H9 (cell line): ENCODE results near the gene CALN1. TPM values are rescaled to one million over a fixed set of nuclear protein-coding genes. Genes with fewer than 3 reads are reported as not detected.

Source experiments
- DNase-seq: peaks from one replicate; pipeline ENCODE4 v3.0.0-alpha.2; 2017
- H2AFZ ChIP-seq: one replicate; pipeline ENCODE4 v1.6.1; 2013; ENCODE audit warnings: mild to moderate bottlenecking, low read length, control low read depth, moderate library complexity
- H2AK5ac ChIP-seq: 2 replicates; pipeline ENCODE4 v1.6.1; 2013; ENCODE audit warnings: low read length, control low read depth, mixed read lengths; ENCODE audit not compliant: insufficient read length
- H2BK120ac ChIP-seq: one replicate; pipeline ENCODE4 v1.6.1; 2013; ENCODE audit warnings: low read depth, mild to moderate bottlenecking, low read length, control low read depth, inconsistent platforms; ENCODE audit not compliant: poor library complexity, severe bottlenecking
- H2BK12ac ChIP-seq: 2 replicates; pipeline ENCODE4 v1.6.1; 2013; ENCODE audit warnings: low read length, control low read depth, mixed read lengths, low read depth; ENCODE audit not compliant: insufficient read length
- H2BK15ac ChIP-seq: 2 replicates; pipeline ENCODE4 v1.6.1; 2013; ENCODE audit warnings: low read depth, low read length, control low read depth
- H2BK20ac ChIP-seq: one replicate; pipeline ENCODE4 v1.6.1; 2013; ENCODE audit warnings: low read depth, mild to moderate bottlenecking, low read length, control low read depth, inconsistent platforms; ENCODE audit not compliant: poor library complexity, severe bottlenecking
- H2BK5ac ChIP-seq: 2 replicates; pipeline ENCODE4 v1.6.1; 2013; ENCODE audit warnings: low read length, control low read depth, mixed read lengths; ENCODE audit not compliant: insufficient read length
- H3K14ac ChIP-seq: 2 replicates; pipeline ENCODE4 v1.6.1; 2013; ENCODE audit warnings: low read length, control low read depth; ENCODE audit not compliant: insufficient read depth
- H3K18ac ChIP-seq: 2 replicates; pipeline ENCODE4 v1.6.1; 2013; ENCODE audit warnings: low read depth, mild to moderate bottlenecking, mixed read lengths, low read length, control low read depth; ENCODE audit not compliant: insufficient read length
- H3K23ac ChIP-seq: 2 replicates; pipeline ENCODE4 v1.6.1; 2013; ENCODE audit warnings: low read length, control low read depth, mixed read lengths, low read depth; ENCODE audit not compliant: insufficient read length
- H3K23me2 ChIP-seq: 2 replicates; pipeline ENCODE4 v1.6.1; 2013; ENCODE audit warnings: low read depth, mild to moderate bottlenecking, mixed read lengths, low read length, control low read depth; ENCODE audit not compliant: insufficient read length, poor library complexity, severe bottlenecking
- H3K27ac ChIP-seq: 2 replicates; pipeline ENCODE4 v1.5.1; 2013; ENCODE audit warnings: low read length, control low read depth, mixed read lengths, low read depth; ENCODE audit not compliant: insufficient read length
- H3K27me3 ChIP-seq: 2 replicates; pipeline ENCODE4 v1.6.1; 2013; ENCODE audit warnings: low read length, control low read depth, inconsistent platforms; ENCODE audit not compliant: insufficient read depth
- H3K4ac ChIP-seq: 2 replicates; pipeline ENCODE4 v1.6.1; 2013; ENCODE audit warnings: low read depth, mild to moderate bottlenecking, control low read depth, inconsistent platforms, low read length, moderate library complexity
- H3K4me1 ChIP-seq: 2 replicates; pipeline ENCODE4 v1.6.1; 2013; ENCODE audit warnings: low read length, control low read depth, inconsistent platforms; ENCODE audit not compliant: insufficient read depth
- H3K4me2 ChIP-seq: 2 replicates; pipeline ENCODE4 v1.6.1; 2013; ENCODE audit warnings: low read length, control low read depth, mixed read lengths; ENCODE audit not compliant: insufficient read length, insufficient read depth
- H3K56ac ChIP-seq: 2 replicates; pipeline ENCODE4 v1.6.1; 2013; ENCODE audit warnings: low read depth, mild to moderate bottlenecking, mixed read lengths, low read length, control low read depth; ENCODE audit not compliant: insufficient read length
- H3K79me1 ChIP-seq: 2 replicates; pipeline ENCODE4 v1.6.1; 2013; ENCODE audit warnings: low read depth, mild to moderate bottlenecking, moderate library complexity, low read length, control low read depth, inconsistent platforms; ENCODE audit not compliant: insufficient read depth, poor library complexity, severe bottlenecking
- H3K79me2 ChIP-seq: 2 replicates; pipeline ENCODE4 v1.6.1; 2013; ENCODE audit warnings: low read length, control low read depth, inconsistent platforms; ENCODE audit not compliant: insufficient read depth
- H3K9ac ChIP-seq: 2 replicates; pipeline ENCODE4 v1.6.1; 2013; ENCODE audit warnings: low read length, control low read depth, mixed read lengths; ENCODE audit not compliant: insufficient read length; ENCODE audit errors: extremely low read depth
- H3K9me3 ChIP-seq: one replicate; pipeline ENCODE4 v1.6.1; 2013; ENCODE audit warnings: low read depth, low read length, inconsistent platforms; ENCODE audit not compliant: control insufficient read depth
- H3T11ph ChIP-seq: one replicate; pipeline ENCODE4 v1.6.1; 2013; ENCODE audit warnings: mild to moderate bottlenecking, low read length, control low read depth, inconsistent platforms
- H4K20me1 ChIP-seq: one replicate; pipeline ENCODE4 v1.6.1; 2013; ENCODE audit not compliant: control insufficient read depth, insufficient read length, insufficient read depth
- H4K5ac ChIP-seq: 2 replicates; pipeline ENCODE4 v1.6.1; 2013; ENCODE audit warnings: low read depth, mild to moderate bottlenecking, mixed read lengths, low read length, control low read depth; ENCODE audit not compliant: insufficient read length
- H4K8ac ChIP-seq: replicated peaks from 2 replicates; pipeline ENCODE4 v1.6.1; 2013; ENCODE audit warnings: low read length, control low read depth, mixed read lengths, low read depth; ENCODE audit not compliant: insufficient read length
- H4K91ac ChIP-seq: 2 replicates; pipeline ENCODE4 v1.6.1; 2013; ENCODE audit warnings: low read depth, mild to moderate bottlenecking, moderate library complexity, mixed read lengths, low read length, control low read depth; ENCODE audit not compliant: insufficient read length
- H3K27ac Mint-ChIP-seq, 3 experiments: 2 replicates in 2 of 3; 3 replicates in 1 of 3; pipeline ENCODE4 v1.8.0; 2020 to 2021; ENCODE audit warnings: mixed read lengths in 3 of 3, mild to moderate bottlenecking in 1 of 3, moderate library complexity in 1 of 3
- H3K27me3 Mint-ChIP-seq: 2 replicates; pipeline ENCODE4 v1.8.0; 2021; ENCODE audit warnings: low read depth, mild to moderate bottlenecking, moderate library complexity, mixed read lengths
- H3K36me3 Mint-ChIP-seq, 3 experiments: 2 replicates in 2 of 3; 3 replicates in 1 of 3; pipeline ENCODE4 v1.8.0; 2020 to 2021; ENCODE audit warnings: low read depth in 3 of 3, mixed read lengths in 3 of 3; ENCODE audit not compliant: insufficient read depth in 1 of 3
- H3K4me1 Mint-ChIP-seq, 2 experiments: 2 replicates each; pipeline ENCODE4 v1.8.0; 2020; ENCODE audit warnings: mixed read lengths in 2 of 2
- H3K4me3 Mint-ChIP-seq, 2 experiments: 2 replicates in 1 of 2; 3 replicates in 1 of 2; pipeline ENCODE4 v1.8.0; 2020 to 2021; ENCODE audit warnings: mild to moderate bottlenecking in 2 of 2, mixed read lengths in 2 of 2, moderate library complexity in 1 of 2
- H3K9me3 Mint-ChIP-seq, 2 experiments: 2 replicates in 1 of 2; 3 replicates in 1 of 2; pipeline ENCODE4 v1.8.0; 2020; ENCODE audit warnings: mild to moderate bottlenecking in 2 of 2, mixed read lengths in 2 of 2, moderate library complexity in 1 of 2
- CTCF ChIP-seq: fragments of 200-600 bp; sonication (generic); conservative IDR thresholded peaks from 3 replicates; pipeline ENCODE4 v1.8.0; 2021; ENCODE audit warnings: antibody characterized with exemption, mild to moderate bottlenecking
- WGBS: extraction: QIAGEN DNeasy Blood & Tissue Kit; methylation state at CpG from one replicate; pipeline ENCODE4 v1.1.7; 2013; ENCODE audit warnings: missing lambda C conversion rate, low lambda C conversion rate, mixed read lengths; ENCODE audit not compliant: insufficient read length; ENCODE audit errors: extremely low coverage; 5-methylcytosine and 5-hydroxymethylcytosine counted together
- total RNA-seq: library from RNA; stranded (reverse); gene quantifications from 2 replicates; pipeline ENCODE4 v1.2.1, GENCODE V29; 2021

CALN1 gene
- total RNA-seq, 1 experiment from 2014 or later, result 2.8 TPM

GRCh38 chr7:71870812-71871211 is 541.3 kb downstream of the CALN1 start:
- H3T11ph ChIP-seq, result no peak overlapping the region
- no peak overlapping the region for H3K4ac ChIP-seq
- no peaks in the 10 kb centered on the region for H3K4me1 Mint-ChIP-seq
- no peak overlapping the region for H3K27ac Mint-ChIP-seq
- no peaks in the 10 kb centered on the region for H3K79me2 ChIP-seq
- no peak overlapping the region for H3K9ac ChIP-seq
- H3K4me2 ChIP-seq, result no peak overlapping the region
- no peak overlapping the region for H3K27ac ChIP-seq
- H3K4me1 ChIP-seq, result no peaks in the 10 kb centered on the region
- H2BK120ac ChIP-seq, result no peak overlapping the region
- no peak overlapping the region for H2BK20ac ChIP-seq
- H3K4me3 Mint-ChIP-seq, result no peak overlapping the region
- no peak overlapping the region for H2AFZ ChIP-seq
- no peaks in the 10 kb centered on the region for H3K23me2 ChIP-seq
- no peak overlapping the region for H4K8ac ChIP-seq
- no peaks in the 10 kb centered on the region for H4K20me1 ChIP-seq
- no peak overlapping the region for H3K18ac ChIP-seq
- no CpG with 5 or more reads among the region's 2 CpGs for WGBS
- no peak overlapping the region for H2BK15ac ChIP-seq
- no peaks in the 10 kb centered on the region for H3K79me1 ChIP-seq
- TF ChIP-seq CTCF, result no peak
- H4K91ac ChIP-seq, result no peak overlapping the region
- H2BK12ac ChIP-seq, result no peak overlapping the region
- no peaks in the 10 kb centered on the region for H3K9me3 ChIP-seq
- no peaks in the 10 kb centered on the region for H3K27me3 ChIP-seq
- no peak overlapping the region for H3K14ac ChIP-seq
- H3K56ac ChIP-seq, result no peak overlapping the region
- no peaks in the 10 kb centered on the region for H3K27me3 Mint-ChIP-seq
- peaks cover under 1 to 2% (median 1%) of the 10 kb centered on the region in 3 experiments; a peak in 5 of 7 replicates for H3K36me3 Mint-ChIP-seq
- H4K5ac ChIP-seq, result no peak overlapping the region
- no peak overlapping the region for H2BK5ac ChIP-seq
- peaks cover 1 to 2% of the 10 kb centered on the region in 2 experiments for H3K9me3 Mint-ChIP-seq
- DNase-seq, result no peak
- no peak overlapping the region for H2AK5ac ChIP-seq
- no peak overlapping the region for H3K23ac ChIP-seq
